ENCODE results near the gene ETV4.

- TF ChIP-seq EZH2phosphoT487 (IDR thresholded peaks at IDR 0.05; ENCODE audit: borderline replicate concordance, low read depth, low read length) (no peak), CTCF (conservative IDR thresholded peaks at IDR 0.05; ENCODE audit: low read length) (no peak)
Measured at GRCh38 chr17:43546319-43547188, at the start of gene ETV4.
